Measurements from ENCODE around the gene IER3IP1.

- TF ChIP-seq POLR2A (IDR thresholded peaks at IDR 0.05; ENCODE audit: low read depth, low read length) (no peak), CTCF (conservative IDR thresholded peaks at IDR 0.05; ENCODE audit: low read depth, low read length) (no peak), SMC3 (IDR thresholded peaks at IDR 0.05; ENCODE audit: low read depth, low read length) (no peak), MAZ (IDR thresholded peaks at IDR 0.05; ENCODE audit: borderline replicate concordance, low read depth, low read length) (no peak), RFX5 (IDR thresholded peaks at IDR 0.05; ENCODE audit: low read depth, low read length) (no peak), RCOR1 (IDR thresholded peaks at IDR 0.05; ENCODE audit: insufficient replicate concordance, low read length) (no peak), CEBPB (IDR thresholded peaks at IDR 0.05; ENCODE audit: low read depth, low read length) (no peak), RAD21 (IDR thresholded peaks at IDR 0.05; ENCODE audit: low read length) (no peak), ELK1 (IDR thresholded peaks at IDR 0.05; ENCODE audit: borderline replicate concordance, low read depth, low read length) (no peak)
Observed at GRCh38 chr18:47109720-47110119, 66.4 kb downstream of the IER3IP1 start.

Data from IMR-90 (cell line).